K562 (cell line): Measurements from ENCODE around the gene PPP1R37. TPM values are rescaled to one million over a fixed set of nuclear protein-coding genes. Genes with fewer than 3 reads are reported as not detected.

Source experiments
- ATAC-seq: fragments of 200-7000 bp; cut with Tn5 transposase; 3 replicates; pipeline ENCODE4 v1.9.1; 2020; ENCODE audit warnings: moderate library complexity
- BruUV-seq: library from RNA; stranded (reverse); fragments of 400-500 nt; replicated peaks from 2 replicates; lab custom pipeline; 2021; lab: Mats Ljungman, UMichigan
- CTCF ChIA-PET: fragments of 300-600 bp; formaldehyde crosslinking; extraction: SDS; loops from one replicate; lab custom pipeline; 2021; ENCODE audit warnings: low intra/inter-chr PET ratio; lab: Yijun Ruan, JAX
- POLR2A ChIA-PET: fragments of 300-600, 350-650 bp; sonication (Branson Sonifier 250); formaldehyde crosslinking; extraction: SDS; loops from one replicate; lab custom pipeline; 2021; ENCODE audit warnings: antibody characterized with exemption, inconsistent platforms; lab: Yijun Ruan, JAX
- DNase-seq, 4 experiments: peaks; one replicate each; pipeline versions ENCODE4 v3.0.0 to v3.0.0-alpha.2; 2011 to 2018; ENCODE audit warnings: low spot score in 3 of 4, mixed read lengths in 3 of 4; ENCODE audit errors: extremely low read depth in 1 of 4
- FAIRE-seq: peaks from 2 replicates; lab custom pipeline; 2011; peaks lifted over from hg19 to GRCh38; lab: Jason Lieb, UNC
- H2AFZ ChIP-seq: 2 replicates; pipeline ENCODE4 v1.6.0; 2011; ENCODE audit warnings: low read depth, low read length, control low read depth, inconsistent platforms
- H3K27ac ChIP-seq: fragments of 200-600 bp; 3 replicates; pipeline ENCODE4 v1.8.0; 2011; ENCODE audit warnings: low read depth, mild to moderate bottlenecking, control low read depth, inconsistent platforms, low read length, moderate library complexity, mixed read lengths; ENCODE audit errors: extremely low read depth
- H3K27me3 ChIP-seq, 2 experiments: fragments of 300-600 bp in 1 of 2; 2 replicates in 1 of 2; 3 replicates in 1 of 2; pipeline versions ENCODE4 v1.6.0 to v1.8.0; 2011; ENCODE audit warnings: inconsistent platforms in 2 of 2, low read length in 2 of 2, mild to moderate bottlenecking in 1 of 2, mixed read lengths in 1 of 2, moderate library complexity in 1 of 2; ENCODE audit not compliant: control insufficient read depth in 2 of 2, insufficient read depth in 2 of 2
- H3K36me3 ChIP-seq: fragments of 300-600 bp; 3 replicates; pipeline ENCODE4 v1.8.0; 2011; ENCODE audit warnings: mild to moderate bottlenecking, low read length, inconsistent platforms; ENCODE audit not compliant: control insufficient read depth, insufficient read depth
- H3K4me1 ChIP-seq, 2 experiments: fragments of 200-600 bp in 1 of 2; replicated peaks in 1 of 2; 2 replicates in 1 of 2; 3 replicates in 1 of 2; pipeline versions ENCODE4 v1.5.1 to v1.8.0; 2011; ENCODE audit warnings: inconsistent platforms in 2 of 2, low read length in 2 of 2, mild to moderate bottlenecking in 1 of 2, mixed read lengths in 1 of 2, moderate library complexity in 1 of 2; ENCODE audit not compliant: control insufficient read depth in 2 of 2, insufficient read depth in 2 of 2
- H3K4me2 ChIP-seq: 2 replicates; pipeline ENCODE4 v1.6.1; 2011; ENCODE audit warnings: low read length, control low read depth, inconsistent platforms, mixed read lengths; ENCODE audit not compliant: insufficient read depth
- H3K4me3 ChIP-seq: fragments of 200-600 bp; sonication (generic), shearing (Covaris generic); 2 replicates; pipeline ENCODE4 v1.5.1; 2016; ENCODE audit warnings: control low read depth, inconsistent platforms
- H3K79me2 ChIP-seq: fragments of 200-600 bp; 3 replicates; pipeline ENCODE4 v1.8.0; 2011; ENCODE audit warnings: low read length, inconsistent platforms; ENCODE audit not compliant: control insufficient read depth, insufficient read depth
- H3K9ac ChIP-seq, 2 experiments: 2 replicates each; pipeline versions ENCODE4 v1.6.0 to v1.6.1; 2011; ENCODE audit warnings: low read depth in 2 of 2, low read length in 2 of 2, control low read depth in 1 of 2, inconsistent platforms in 1 of 2, mild to moderate bottlenecking in 1 of 2, mixed read lengths in 1 of 2; ENCODE audit not compliant: insufficient read depth in 1 of 2
- H3K9me1 ChIP-seq: one replicate; pipeline ENCODE4 v1.6.0; 2011; ENCODE audit warnings: inconsistent platforms, mild to moderate bottlenecking, low read length, moderate library complexity; ENCODE audit not compliant: control insufficient read depth, insufficient read depth
- H3K9me3 ChIP-seq: replicated peaks from 2 replicates; pipeline ENCODE4 v1.5.1; 2011; ENCODE audit warnings: low read depth, low read length, inconsistent platforms; ENCODE audit not compliant: control insufficient read depth, insufficient read depth
- H4K20me1 ChIP-seq: replicated peaks from 2 replicates; pipeline ENCODE4 v1.6.1; 2011; ENCODE audit warnings: low read length, inconsistent platforms, mixed read lengths; ENCODE audit not compliant: control insufficient read depth, insufficient read depth
- BACH1 ChIP-seq: fragments of 200-800 bp; sonication (Bioruptor generic); IDR thresholded peaks from 2 replicates; pipeline ENCODE4 v1.6.1; 2016; ENCODE audit warnings: missing genetic modification characterization, missing compliant biosample characterization
- CBFB ChIP-seq: sonication (generic); formaldehyde crosslinking; IDR thresholded peaks from 2 replicates; pipeline ENCODE4 v1.4.0; 2020; ENCODE audit warnings: mild to moderate bottlenecking, missing genetic modification reagents
- CTCF ChIP-seq, 3 experiments: IDR thresholded peaks in 2 of 3; conservative IDR thresholded peaks in 1 of 3; 2 replicates each; pipeline ENCODE4 v1.5.1; 2011 to 2012; ENCODE audit warnings: low read length in 3 of 3, mild to moderate bottlenecking in 3 of 3, control low read depth in 2 of 3, improper control_type of control experiment in 1 of 3, inconsistent platforms in 1 of 3, low read depth in 1 of 3, mixed read lengths in 1 of 3, moderate library complexity in 1 of 3; ENCODE audit not compliant: insufficient read depth in 2 of 3
- HDAC3 ChIP-seq: fragments of 450-650 bp; IDR thresholded peaks from 2 replicates; pipeline ENCODE4 v1.6.1; 2018; ENCODE audit warnings: borderline replicate concordance, mild to moderate bottlenecking, moderate library complexity; ENCODE audit not compliant: partially characterized antibody
- NR2C1 ChIP-seq, 2 experiments: fragments of 450-650 bp; IDR thresholded peaks; 2 replicates each; pipeline ENCODE4 v1.6.1; 2017; ENCODE audit warnings: mild to moderate bottlenecking in 2 of 2, antibody characterized with exemption in 1 of 2, inconsistent platforms in 1 of 2, missing compliant biosample characterization in 1 of 2, missing genetic modification characterization in 1 of 2
- NRF1 ChIP-seq, 2 experiments: fragments of 450-650 bp; IDR thresholded peaks in 1 of 2; conservative IDR thresholded peaks in 1 of 2; 2 replicates each; pipeline ENCODE4 v1.6.1; 2014; ENCODE audit warnings: mild to moderate bottlenecking in 2 of 2
- PKNOX1 ChIP-seq: fragments of 450-650 bp; IDR thresholded peaks from 2 replicates; pipeline ENCODE4 v1.6.1; 2016
- VEZF1 ChIP-seq: fragments of 200-800 bp; sonication (Bioruptor generic); IDR thresholded peaks from 2 replicates; pipeline ENCODE4 v1.6.1; 2017; ENCODE audit warnings: missing genetic modification characterization, missing compliant biosample characterization
- ZBTB7A ChIP-seq: IDR thresholded peaks from 2 replicates; pipeline ENCODE4 v1.6.1; 2011; ENCODE audit warnings: low read depth, mild to moderate bottlenecking, low read length, moderate library complexity, borderline replicate concordance; ENCODE audit not compliant: control insufficient read depth
- ZNF224 ChIP-seq: sonication (generic); formaldehyde crosslinking; IDR thresholded peaks from 2 replicates; pipeline ENCODE4 v1.8.0; 2022; ENCODE audit warnings: mild to moderate bottlenecking, missing genetic modification reagents
- WGBS: fragments of 100-300 bp; shearing (Covaris generic); methylation state at CpG from one replicate; pipeline ENCODE4 v1.1.6; 2016; ENCODE audit warnings: low coverage, mixed read lengths; ENCODE audit not compliant: insufficient coverage; ENCODE audit errors: missing lambda C conversion rate; 5-methylcytosine and 5-hydroxymethylcytosine counted together
- in situ Hi-C: fragments of 300-500 bp; cut with MboI; formaldehyde crosslinking; loops from 4 replicates; pipeline ENCODE4 v1.15.0; 2018; ENCODE audit warnings: inconsistent platforms, mixed read lengths
- intact Hi-C: fragments of 100-400 bp; cut with micrococcal nuclease; formaldehyde crosslinking; loops from 2 replicates; pipeline ENCODE4 v1.14.2; 2022
- polyA plus RNA-seq, 8 experiments: library from polyadenylated mRNA; depleted of rRNA in 4 of 8; stranded (reverse) in 5 of 8; unstranded in 3 of 8; fragments of >200 nt; fragmentation: Nextera tagmentation in 2 of 8; fragmentation: Illumina TruSeq in 1 of 8; extraction: Ambion mirVana in 2 of 8; extraction: Trizol in 1 of 8; gene quantifications; 2 replicates each; pipeline versions ENCODE4 v1.2.1 to v1.2.3, GENCODE V29; 2011 to 2014; ENCODE audit warnings: inconsistent platforms in 1 of 8, missing spikeins in 1 of 8
- total RNA-seq, 7 experiments: library from RNA; depleted of rRNA in 6 of 7; stranded (reverse); fragments of >200 nt in 6 of 7; fragmentation: Illumina TruSeq in 2 of 7; extraction: Trizol in 2 of 7; gene quantifications; 2 replicates each; pipeline versions ENCODE4 v1.2.1 to v1.2.3, GENCODE V29; 2011 to 2021; ENCODE audit warnings: low replicate concordance in 1 of 7
- TF ChIP-seq, protein P1 (sequence below): fragments of 450-650 bp; IDR thresholded peaks from 2 replicates; pipeline ENCODE4 v1.6.1; 2018; ENCODE audit not compliant: partially characterized antibody

Gene PPP1R37
- total and polyA plus RNA-seq, 9 of the 15 experiments (the other 6 are each of a cell fraction or from before 2014, with no cell fraction given), result 0.04 to 20.3 (median 7.3) TPM

DNA sequence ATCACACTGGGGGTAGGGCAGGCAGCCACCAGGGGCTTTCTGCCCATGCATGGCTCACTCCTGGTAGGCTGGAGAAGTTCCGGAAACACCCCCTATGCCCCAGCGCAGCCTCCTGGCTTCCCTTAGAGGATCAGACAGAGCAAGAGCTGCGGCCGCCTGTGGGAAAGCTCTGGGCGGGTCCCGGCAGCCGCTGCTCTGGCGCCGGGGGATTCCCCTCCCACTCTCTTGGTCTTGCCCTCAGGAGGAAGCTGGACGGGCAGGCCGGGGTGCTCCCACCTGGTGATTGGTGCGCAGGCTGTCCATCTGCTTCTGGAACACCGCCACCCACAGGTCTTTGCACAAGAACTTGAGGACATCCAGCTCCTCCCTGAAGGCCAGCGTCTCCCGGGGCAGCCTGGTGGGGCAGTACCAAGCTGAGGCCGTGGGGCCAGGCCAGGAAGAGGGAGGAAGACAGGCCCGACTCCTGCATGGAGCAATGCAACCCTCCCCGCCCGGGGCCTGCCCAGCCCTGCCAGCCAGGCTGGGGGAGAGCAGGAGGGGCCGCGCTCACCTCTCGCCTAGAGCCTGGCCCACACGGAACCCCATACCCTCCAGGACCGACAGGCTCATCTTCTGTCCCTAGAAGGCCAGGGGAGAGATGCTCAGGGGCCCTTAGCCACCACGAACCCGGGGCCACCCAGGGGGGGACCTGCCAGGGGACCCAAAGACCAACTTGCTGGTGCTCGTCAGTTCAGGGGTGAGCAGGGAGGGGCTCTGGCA is 71.8 kb downstream of the PPP1R37 start:
- H4K20me1 ChIP-seq, result peaks cover 15% of the 10 kb centered on the region; the same call in 1 of the 2 replicates
- no TSS peak for BruUV-seq
- no peaks in the 10 kb centered on the region for H3K36me3 ChIP-seq
- peaks cover 15 to 69% of the 10 kb centered on the region in 2 experiments; a peak in 4 of 5 replicates for H3K4me1 ChIP-seq
- 24% methylated on average over 18 of the region's 27 CpGs for WGBS
- FAIRE-seq (peak; percentile 23), DNase-seq (peak; percentile 50 to 72 (median 58)), ATAC-seq (peak; percentile 58)
- H3K4me3 ChIP-seq, result no peak overlapping the region
- H2AFZ ChIP-seq, result no peak overlapping the region
- intact Hi-C loops, result no loop called here
- peak overlapping the region in 1 of 2 experiments; percentile 49; a peak in 1 of 4 replicates for H3K9ac ChIP-seq
- no peaks in the 10 kb centered on the region for H3K9me3 ChIP-seq
- H3K27ac ChIP-seq, result no peak overlapping the region
- CTCF ChIA-PET, result no interaction called here
- no peaks in the 10 kb centered on the region for H3K9me1 ChIP-seq
- no peak overlapping the region; the same call in 1 of the 2 replicates for H3K4me2 ChIP-seq
- POLR2A ChIA-PET, result interaction anchor here (0.7 to 1.1 kb wide), 5 partner anchors 8 to 18 kb away, joined by 3 to 5 read pairs (median 3); no protein-coding TSS in a partner anchor
- in situ Hi-C loops, result no loop called here
- peaks cover 2 to 14% of the 10 kb centered on the region in 2 experiments; a peak in 4 of 5 replicates for H3K27me3 ChIP-seq
- H3K79me2 ChIP-seq, result no peaks in the 10 kb centered on the region
- TF ChIP-seq CBFB (CRISPR knock-in tag), result no peak
- TF ChIP-seq BACH1 (tag), result no peak
- TF ChIP-seq HDAC3, result no peak
- peak; percentile 94 for TF ChIP-seq PKNOX1
- TF ChIP-seq, protein P1, sequence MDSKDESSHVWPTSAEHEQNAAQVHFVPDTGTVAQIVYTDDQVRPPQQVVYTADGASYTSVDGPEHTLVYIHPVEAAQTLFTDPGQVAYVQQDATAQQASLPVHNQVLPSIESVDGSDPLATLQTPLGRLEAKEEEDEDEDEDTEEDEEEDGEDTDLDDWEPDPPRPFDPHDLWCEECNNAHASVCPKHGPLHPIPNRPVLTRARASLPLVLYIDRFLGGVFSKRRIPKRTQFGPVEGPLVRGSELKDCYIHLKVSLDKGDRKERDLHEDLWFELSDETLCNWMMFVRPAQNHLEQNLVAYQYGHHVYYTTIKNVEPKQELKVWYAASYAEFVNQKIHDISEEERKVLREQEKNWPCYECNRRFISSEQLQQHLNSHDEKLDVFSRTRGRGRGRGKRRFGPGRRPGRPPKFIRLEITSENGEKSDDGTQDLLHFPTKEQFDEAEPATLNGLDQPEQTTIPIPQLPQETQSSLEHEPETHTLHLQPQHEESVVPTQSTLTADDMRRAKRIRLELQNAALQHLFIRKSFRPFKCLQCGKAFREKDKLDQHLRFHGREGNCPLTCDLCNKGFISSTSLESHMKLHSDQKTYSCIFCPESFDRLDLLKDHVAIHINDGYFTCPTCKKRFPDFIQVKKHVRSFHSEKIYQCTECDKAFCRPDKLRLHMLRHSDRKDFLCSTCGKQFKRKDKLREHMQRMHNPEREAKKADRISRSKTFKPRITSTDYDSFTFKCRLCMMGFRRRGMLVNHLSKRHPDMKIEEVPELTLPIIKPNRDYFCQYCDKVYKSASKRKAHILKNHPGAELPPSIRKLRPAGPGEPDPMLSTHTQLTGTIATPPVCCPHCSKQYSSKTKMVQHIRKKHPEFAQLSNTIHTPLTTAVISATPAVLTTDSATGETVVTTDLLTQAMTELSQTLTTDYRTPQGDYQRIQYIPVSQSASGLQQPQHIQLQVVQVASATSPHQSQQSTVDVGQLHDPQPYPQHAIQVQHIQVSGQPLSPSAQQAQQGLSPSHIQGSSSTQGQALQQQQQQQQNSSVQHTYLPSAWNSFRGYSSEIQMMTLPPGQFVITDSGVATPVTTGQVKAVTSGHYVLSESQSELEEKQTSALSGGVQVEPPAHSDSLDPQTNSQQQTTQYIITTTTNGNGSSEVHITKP, result peak; percentile 53
- no peak for TF ChIP-seq NR2C1 (IDR thresholded peaks at IDR 0.05)
- TF ChIP-seq NR2C1 (tag; IDR thresholded peaks at IDR 0.05), result no peak
- TF ChIP-seq CTCF (IDR thresholded peaks at IDR 0.05 in 2 of 3, conservative IDR thresholded peaks at IDR 0.05 in 1 of 3; ENCODE audit: insufficient read depth in 2 of 3, low read depth in 1 of 3, low read length in 3 of 3), result peak in 2 of 3 experiments; percentile 23 to 30; a peak in 4 of 6 replicates
- peak; percentile 75 to 79 for TF ChIP-seq NRF1 (conservative IDR thresholded peaks at IDR 0.05 in 1 of 2, IDR thresholded peaks at IDR 0.05 in 1 of 2)
- no peak for TF ChIP-seq ZNF224 (CRISPR knock-in tag)
- TF ChIP-seq ZBTB7A, result peak; percentile 18; the same call in 1 of the 2 replicates
- TF ChIP-seq VEZF1 (CRISPR knock-in tag), result 0 out of 2 replicates have a peak, but pooled peaks have one; percentile 12
